Dermis blood vessel endothelial cell (primary cell): ENCODE measurements around the gene CD72. TPM values are rescaled to one million over a fixed set of nuclear protein-coding genes. Genes with fewer than 3 reads are reported as not detected.
"Not testable (repeated sequence)": the region's sequence is repeated elsewhere in the genome, so short reads cannot be mapped to it uniquely, and the experiment has no call there.

Experiments
- DNase-seq: peaks from one replicate; pipeline ENCODE4 v3.0.0; 2010
- total RNA-seq: library from RNA; depleted of rRNA; stranded (reverse); fragments of >200 nt; gene quantifications from 2 replicates; pipeline ENCODE4 v1.2.3, GENCODE V29; 2014

CD72 gene
- total RNA-seq, 1 donor from 2014 or later: not detected

DNA sequence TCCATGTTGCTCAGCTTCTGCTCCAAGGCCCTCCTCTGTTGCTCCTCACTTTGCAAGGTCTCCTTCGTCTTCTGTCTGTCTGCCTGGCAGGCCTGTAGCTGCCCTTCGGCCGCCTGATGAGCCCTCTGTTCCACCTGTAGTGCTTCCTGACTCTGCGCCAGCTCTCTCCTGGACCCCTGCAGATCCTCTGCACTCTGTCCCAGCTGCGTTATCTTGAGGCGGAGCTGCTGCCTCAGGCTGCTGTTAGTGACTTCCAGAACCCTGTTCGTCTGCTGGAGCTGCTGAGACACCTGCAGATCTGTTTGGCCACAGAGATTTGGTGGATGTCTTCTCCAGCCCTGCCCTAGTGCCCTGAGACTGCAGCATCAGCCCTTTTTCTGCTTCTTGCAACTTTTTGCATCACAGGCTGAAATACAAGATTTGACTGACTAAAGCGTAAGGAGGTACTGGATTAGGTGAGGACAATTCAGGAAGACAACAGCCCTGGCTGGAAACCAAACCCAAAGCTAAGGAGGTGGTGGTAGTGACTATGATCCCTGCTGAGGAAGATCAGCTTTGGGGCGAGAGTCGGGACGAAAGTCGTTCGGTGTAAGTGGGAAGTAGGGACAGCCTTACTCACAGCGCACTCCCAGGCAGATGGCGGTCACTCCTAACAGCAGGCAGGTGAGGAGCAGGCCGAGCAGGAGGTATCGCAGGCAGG is 2.1 kb downstream of the CD72 start:
- DNase-seq: no peak

- DNase-seq: no peak
Measured at GRCh38 chr9:35612843-35613242, 5.4 kb downstream of the CD72 start.

DNA sequence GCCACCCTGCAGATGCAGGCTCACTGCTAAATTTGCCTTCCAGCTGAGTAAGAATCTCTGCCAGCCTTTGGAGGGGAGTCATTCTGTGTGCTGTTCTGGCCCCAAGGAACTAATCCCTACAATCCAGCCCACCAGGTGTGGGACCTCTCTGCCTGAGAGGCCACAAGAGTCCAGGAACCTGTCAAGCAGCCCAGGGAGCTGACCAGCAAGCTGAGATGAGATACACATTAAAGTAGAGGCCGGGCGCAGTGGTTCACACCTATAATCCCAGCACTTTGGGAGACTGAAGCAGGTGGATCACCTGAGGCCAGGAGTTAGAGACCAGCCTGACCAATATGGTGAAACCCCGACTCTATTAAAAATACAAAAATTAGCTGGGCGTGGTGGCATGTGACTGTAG is 6.1 kb downstream of the CD72 start:
- DNase-seq: not testable (repeated sequence)

DNA sequence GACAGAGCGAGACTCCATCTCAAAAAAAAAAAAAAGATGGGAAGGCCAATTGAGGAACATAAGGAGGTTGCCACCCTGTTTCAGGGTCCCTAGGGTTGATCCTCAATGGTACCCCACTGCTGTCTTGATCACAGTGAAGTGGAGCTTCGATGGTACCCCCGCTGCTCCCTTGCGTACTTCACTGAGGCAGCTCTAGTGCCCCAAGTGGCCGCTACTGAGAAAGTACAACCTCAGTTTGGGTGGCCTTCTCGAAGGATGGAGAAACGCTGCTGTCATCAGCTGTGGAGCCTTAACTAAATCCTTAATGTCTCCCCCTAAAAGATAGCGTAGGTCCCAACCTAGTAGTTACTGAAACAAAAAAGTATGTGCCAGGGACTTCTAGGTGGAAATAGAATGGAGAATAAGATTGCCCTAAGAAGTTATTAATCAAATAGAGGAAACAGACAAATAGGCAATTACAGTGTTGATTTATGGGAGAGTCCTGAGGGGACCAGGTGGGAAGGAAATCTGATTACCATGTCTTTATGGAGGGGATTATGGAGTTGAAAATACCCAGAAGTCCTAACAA is 6.9 kb downstream of the CD72 start:
- peak; percentile 70 for DNase-seq

- no peak for DNase-seq
Measured at GRCh38 chr9:35609820-35610163, 8.4 kb downstream of the CD72 start.

DNA sequence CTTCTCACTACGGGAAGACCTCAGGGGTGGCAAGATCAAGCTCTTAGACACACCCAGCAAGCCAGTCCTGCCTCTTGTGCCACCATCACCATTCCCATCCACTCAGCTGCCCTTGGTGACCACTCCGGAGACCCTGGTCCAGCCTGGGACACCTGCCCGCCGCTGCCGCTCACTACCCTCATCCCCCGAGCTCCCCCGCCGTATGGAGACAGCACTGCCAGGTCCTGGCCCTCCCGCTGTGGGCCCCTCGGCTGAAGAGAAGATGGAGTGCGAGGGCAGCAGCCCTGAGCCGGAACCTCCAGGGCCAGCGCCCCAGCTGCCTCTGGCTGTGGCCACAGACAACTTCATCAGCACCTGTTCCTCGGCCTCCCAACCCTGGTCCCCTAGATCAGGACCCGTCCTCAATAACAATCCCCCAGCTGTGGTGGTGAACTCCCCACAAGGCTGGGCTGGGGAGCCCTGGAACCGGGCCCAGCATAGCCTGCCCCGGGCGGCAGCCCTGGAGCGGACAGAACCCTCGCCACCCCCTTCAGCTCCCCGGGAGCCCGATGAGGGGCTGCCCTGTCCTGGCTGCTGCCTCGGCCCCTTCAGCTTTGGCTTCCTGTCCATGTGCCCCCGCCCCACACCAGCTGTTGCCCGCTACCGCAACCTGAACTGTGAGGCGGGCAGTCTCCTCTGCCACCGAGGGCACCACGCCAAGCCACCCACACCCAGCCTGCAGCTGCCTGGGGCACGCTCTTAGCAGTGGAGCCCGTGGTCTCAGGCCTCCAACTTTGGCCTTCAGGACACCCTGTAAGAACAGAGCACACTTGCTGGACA is 9.0 kb downstream of the CD72 start:
- DNase-seq: no peak

DNA sequence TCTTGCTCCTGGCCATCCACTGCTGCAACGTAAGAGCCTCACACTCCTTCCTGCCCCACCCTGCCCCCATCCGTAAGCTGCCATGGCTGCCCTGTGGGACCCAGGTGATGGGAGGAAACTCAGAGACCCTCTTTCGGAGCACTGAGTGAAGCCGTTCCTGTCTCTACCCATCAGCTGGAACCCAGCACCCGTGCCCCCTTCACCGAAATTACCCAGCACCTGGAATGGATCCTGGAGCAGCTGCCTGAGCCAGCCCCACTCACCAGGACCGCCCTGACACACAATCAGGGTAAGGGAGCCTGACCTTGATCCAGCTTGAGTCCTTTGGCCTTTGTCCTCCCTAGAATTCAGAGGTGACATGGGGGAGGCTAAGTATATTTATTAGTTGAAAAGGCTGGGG is 10.0 kb downstream of the CD72 start:
- no peak for DNase-seq

DNA sequence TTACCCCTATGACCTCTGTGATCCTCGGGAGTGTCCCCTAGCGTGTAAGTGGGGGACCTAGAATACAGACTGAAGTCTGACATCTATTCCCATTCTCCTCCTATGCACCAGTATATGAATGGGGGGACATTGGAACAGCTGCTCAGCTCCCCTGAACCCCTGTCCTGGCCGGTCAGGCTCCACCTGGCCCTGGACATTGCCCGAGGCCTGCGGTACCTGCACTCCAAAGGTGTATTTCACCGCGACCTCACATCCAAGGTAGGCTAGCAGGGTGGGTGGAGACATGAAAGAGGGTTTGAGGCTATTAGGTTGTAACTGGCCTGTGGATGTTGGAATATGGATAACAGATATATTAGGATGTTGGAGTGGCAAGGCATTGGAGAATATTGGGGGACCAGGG is 11.5 kb downstream of the CD72 start:
- DNase-seq: no peak

GRCh38 chr9:35606138-35606504 is 12.1 kb downstream of the CD72 start:
- DNase-seq: no peak

- peak; percentile 17 for DNase-seq
Measured at GRCh38 chr9:35605351-35606137, 12.7 kb downstream of the CD72 start.

DNA sequence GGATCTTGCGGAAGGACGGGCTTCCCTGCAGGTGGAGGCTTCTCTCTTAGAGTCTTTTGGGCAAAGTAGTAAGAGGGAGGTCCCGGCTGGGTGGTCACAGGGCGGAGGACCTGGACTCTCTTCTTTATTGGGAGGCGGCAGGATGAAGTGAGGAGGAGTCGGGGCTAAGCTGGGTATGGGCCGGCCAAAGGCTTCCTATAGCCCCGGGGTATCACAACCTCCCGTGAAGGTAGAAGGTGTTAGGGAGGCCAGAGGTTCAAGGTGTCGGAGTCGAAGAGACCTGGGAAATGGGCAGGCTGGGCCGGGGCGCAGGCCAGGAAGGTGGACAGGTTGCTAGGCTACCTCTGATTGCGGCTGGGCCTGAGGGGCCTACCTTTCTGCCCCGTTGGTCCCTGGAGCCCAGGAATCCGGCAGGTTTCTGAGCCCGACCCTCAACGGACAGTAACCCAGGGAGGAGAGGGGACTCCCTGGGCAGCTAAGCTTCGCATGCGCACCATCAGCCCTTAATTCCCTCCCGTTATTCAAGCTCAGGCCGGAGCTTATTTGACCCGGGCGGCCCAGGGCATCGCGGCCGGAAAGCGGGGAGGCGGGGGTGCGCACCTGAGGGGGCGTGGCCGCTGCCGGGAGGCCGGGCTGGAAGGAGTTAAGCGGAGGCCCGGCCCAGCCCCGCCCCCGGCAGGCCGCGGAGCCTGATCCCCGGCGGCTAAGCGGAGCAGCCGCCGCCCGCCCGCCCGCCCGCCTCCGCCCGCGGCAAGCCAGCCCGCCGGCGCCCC is 13.4 kb downstream of the CD72 start, which contains the start of gene TESK1:
TSS of gene TESK1 (plus strand) at position 685 of the 773 bp plus-strand sequence. CDS start 358 bp downstream, outside the sequence.
- peak; percentile 68 for DNase-seq

GRCh38 chr9:35603986-35604577 is 14.1 kb downstream of the CD72 start:
- peak; percentile 100 for DNase-seq

DNA sequence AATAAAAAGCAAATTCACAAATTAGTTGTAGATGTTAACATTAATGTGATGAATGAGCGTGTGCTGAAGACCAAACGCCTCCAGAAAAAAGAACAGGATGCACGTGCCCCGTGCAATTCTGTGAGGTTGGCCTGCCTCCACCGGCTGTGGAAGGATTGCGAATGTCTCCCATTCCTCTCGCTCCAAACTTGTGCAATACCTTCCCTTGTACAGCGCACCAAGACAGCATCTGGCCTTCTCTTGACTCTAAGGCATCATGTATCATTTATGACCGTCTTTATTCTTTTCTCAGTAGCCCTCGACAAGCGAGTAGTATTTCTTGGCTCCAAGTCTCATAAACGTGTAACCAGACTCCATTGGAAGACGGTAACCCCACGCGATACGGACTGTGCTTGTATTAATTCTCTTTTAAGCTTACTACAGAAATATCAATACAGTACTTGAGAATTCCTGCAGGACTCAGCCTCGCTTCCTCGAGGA is 14.7 kb downstream of the CD72 start:
- DNase-seq: no peak

DNA sequence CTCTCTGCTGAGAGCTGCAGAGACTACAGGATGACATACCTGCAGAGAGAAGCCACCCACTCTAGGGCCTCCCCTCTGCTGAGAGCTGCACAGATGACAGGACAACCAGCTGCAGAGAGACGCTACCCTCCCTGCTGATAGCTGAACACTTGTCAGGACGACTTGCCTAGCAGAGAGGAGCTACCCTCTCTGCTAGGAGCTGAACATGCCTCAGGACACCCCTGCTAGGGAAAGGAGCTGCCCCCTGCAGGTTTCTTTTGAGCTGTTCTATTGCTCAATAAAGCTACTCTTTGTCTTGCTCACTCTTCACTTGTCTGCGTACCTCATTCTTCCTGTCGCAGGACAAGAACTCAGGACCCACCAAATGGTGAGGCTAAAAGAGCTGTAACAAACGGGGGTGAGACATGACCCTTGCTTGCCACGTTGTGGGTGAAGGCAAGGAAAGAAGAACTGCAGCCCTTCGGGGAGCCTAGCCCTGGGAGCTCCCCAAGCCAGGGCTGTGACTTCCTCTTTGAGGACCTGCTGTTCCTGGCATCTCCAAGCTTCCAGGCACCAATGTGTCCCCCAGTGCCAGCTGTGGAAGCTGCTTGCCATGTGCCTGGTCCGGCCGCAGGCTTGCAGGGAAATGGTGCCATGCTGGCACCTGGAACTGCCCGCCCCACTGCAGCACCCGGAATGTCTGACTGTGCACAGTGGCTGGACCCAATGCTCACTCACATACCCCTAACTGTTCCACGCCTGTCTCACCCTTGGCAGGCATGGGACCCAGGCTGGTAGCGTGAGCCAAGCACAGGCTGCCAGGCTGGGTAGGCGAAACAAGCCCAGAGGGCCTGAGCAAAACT is 18.2 kb downstream of the CD72 start:
- peak; percentile 16 for DNase-seq

- DNase-seq: no peak
Measured at GRCh38 chr9:35598866-35599590, 19.2 kb downstream of the CD72 start.

- DNase-seq: not testable (repeated sequence)
Measured at GRCh38 chr9:35596907-35597306, 21.3 kb downstream of the CD72 start.

GRCh38 chr9:35594471-35594870 is 23.7 kb downstream of the CD72 start:
- DNase-seq: no peak

GRCh38 chr9:35593581-35593980 is 24.6 kb downstream of the CD72 start:
- no peak for DNase-seq

DNA sequence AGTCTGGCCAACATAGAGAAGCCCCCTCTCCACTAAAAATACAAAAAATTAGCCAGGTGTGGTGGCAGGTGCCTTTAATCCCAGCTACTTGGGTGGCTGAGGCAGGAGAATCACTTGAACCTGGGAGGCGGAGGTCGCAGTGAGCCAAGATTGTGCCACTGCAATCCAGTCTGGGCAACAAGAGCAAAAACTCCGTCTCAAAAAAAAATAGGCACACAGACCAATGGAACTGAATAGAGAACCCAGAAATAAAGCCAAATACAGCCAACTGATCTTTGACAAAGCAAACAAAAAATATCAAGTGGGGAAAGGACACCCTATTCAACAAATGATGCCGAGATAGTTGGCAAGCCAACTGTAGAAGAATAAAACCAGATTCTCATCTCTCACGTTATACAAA is 29.7 kb downstream of the CD72 start:
- not testable (repeated sequence) for DNase-seq

DNA sequence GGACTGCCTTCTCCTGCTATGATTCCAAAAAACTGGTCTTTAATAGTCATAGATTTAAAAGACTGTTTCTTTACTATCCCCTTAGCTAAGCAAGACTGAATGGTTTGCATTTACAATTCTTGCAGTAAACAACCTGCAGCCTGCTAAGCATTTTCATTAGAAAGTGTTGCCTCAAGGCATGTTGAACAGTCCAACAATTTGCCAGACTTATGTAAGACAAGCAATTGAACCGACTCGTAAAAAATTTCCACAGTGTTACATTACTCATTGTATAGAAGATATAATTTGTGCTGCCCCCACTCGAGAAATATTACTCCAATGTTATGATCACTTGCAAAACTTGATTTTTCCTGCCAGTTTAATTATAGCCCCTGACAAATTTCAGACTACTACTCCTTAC is 33.5 kb downstream of the CD72 start:
- DNase-seq: not testable (repeated sequence)
